HG03196 (cell line): Measurements from ENCODE around the gene IMPG2.

ENCODE experiments used
- ATAC-seq: cut with Tn5 transposase; IDR thresholded peaks from one replicate; pipeline ENCODE4 v1.9.1; 2021; ENCODE audit not compliant: unreplicated experiment

IMPG2 gene

DNA sequence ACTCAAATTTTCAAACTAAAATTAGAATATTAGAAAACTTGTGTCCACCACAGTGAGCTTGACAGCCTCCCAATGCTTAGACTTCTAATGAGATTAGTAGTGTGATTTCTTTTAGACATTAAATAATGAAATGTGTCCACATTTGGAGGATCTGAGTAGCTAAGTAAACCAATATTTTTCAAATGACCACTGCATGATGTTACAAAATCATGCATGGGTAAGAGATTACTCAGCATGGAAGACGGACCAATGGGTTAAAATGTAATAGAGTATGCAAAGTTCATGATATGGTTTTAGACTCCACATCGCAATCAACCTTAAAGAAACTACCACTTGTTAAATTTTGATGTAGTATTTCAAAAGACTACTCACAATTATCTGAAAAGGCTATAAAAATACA is 130.6 kb downstream of the IMPG2 start:
- no peak for ATAC-seq

GRCh38 chr3:101189176-101189575 is 131.2 kb downstream of the IMPG2 start:
- no peak for ATAC-seq

DNA sequence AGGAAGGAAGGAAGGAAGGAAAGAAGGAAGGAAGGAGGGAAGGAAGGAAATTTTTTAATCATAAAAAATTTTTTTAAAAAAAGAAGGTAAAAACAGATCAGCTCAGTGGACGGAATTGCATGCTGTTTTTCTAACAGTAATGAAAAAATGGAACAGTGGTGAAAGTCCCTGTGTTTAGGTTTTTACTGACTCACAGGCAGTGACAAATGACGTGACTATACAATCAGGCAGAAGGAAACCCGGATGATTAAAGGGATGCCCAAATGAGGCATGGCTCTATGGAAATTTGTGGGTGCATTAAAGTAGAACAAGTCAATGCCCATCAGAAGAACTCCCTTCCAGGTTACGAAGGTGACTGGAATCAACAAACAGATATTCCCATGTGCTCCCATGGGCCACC is 135.0 kb downstream of the IMPG2 start:
- ATAC-seq, result no peak

GRCh38 chr3:101184111-101184510 is 136.3 kb downstream of the IMPG2 start:
- no peak for ATAC-seq

GRCh38 chr3:101183151-101183550 is 137.2 kb downstream of the IMPG2 start:
- ATAC-seq, result no peak

- no peak for ATAC-seq
These were observed 137.6 kb downstream of the IMPG2 start for GRCh38 chr3:101182734-101183133.

DNA sequence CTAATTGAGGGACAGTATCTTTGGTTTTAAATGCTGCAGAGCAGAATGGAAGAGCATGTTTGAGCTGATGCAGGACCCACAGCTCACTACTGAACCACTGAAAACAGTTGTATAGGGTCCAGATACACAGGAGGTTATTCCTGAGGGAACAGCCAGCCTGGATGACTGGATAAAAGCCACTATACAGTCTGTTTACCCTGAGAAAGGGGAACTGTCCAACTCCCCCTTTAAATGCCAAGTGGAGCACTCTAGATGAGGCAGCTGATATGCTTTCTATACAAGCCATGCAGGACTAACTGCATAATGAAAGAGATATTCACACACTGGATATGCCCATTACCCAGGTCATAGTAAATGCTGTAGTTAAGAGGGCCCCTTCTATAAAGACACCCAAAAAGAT is 138.6 kb downstream of the IMPG2 start:
- no peak for ATAC-seq

- no peak for ATAC-seq
These were observed 140.7 kb downstream of the IMPG2 start for GRCh38 chr3:101179637-101180036.

GRCh38 chr3:101177577-101177976 is 142.8 kb downstream of the IMPG2 start:
- ATAC-seq, result no peak
